Measurements from ENCODE around the gene KAT6B. TPM values are rescaled to one million over a fixed set of nuclear protein-coding genes. Genes with fewer than 3 reads are reported as not detected.

Gene KAT6B
- total RNA-seq, 4 donors from 2014 or later = 45.4 to 94.9 (median 62.9) TPM

DNA sequence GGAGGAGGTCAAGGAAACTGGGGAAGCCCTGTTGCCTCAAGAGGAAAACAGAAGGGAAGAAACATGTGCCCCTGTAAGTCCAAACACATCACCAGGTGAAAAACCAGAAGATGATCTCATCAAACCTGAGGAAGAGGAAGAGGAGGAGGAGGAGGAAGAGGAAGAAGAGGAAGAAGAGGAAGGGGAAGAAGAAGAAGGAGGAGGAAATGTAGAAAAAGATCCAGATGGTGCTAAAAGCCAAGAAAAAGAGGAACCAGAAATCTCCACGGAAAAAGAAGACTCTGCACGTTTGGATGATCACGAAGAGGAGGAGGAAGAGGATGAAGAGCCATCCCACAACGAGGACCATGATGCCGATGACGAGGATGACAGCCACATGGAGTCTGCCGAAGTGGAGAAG, 202.3 kb downstream of the KAT6B start:
- Histone ChIP-seq H3K36me3 (peaks cover 0 to 61% (median 0%) of the 10 kb centered on the region in 3 donors), H3K4me3 (no peak overlapping the region), H3K9me3 (no peaks in the 10 kb centered on the region), H3K4me1 (peaks cover 0 to 3% (median 0%) of the 10 kb centered on the region in 4 donors), H3K27ac (no peak overlapping the region), H3K27me3 (no peaks in the 10 kb centered on the region)
- no peak for TF ChIP-seq CTCF (IDR thresholded peaks at IDR 0.05)
- no peak for TF ChIP-seq POLR2A (IDR thresholded peaks at IDR 0.05)
- DNase-seq = no peak

DNA sequence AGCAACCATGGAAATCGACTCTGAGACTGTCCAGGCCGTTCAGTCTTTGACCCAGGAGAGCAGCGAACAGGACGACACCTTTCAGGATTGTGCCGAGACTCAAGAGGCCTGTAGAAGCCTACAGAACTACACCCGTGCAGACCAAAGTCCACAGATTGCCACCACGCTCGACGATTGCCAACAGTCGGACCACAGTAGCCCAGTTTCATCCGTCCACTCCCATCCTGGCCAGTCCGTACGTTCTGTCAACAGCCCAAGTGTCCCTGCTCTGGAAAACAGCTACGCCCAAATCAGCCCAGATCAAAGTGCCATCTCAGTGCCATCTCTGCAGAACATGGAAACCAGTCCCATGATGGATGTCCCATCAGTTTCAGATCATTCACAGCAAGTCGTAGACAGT, 203.0 kb downstream of the KAT6B start:
- H3K27me3 ChIP-seq = no peaks in the 10 kb centered on the region
- peaks cover 0 to 61% (median 0%) of the 10 kb centered on the region in 3 donors for H3K36me3 ChIP-seq
- peaks cover 0 to 3% (median 0%) of the 10 kb centered on the region in 4 donors for H3K4me1 ChIP-seq
- no peak for DNase-seq
- no peak overlapping the region for H3K4me3 ChIP-seq
- H3K9me3 ChIP-seq = no peaks in the 10 kb centered on the region
- TF ChIP-seq CTCF (IDR thresholded peaks at IDR 0.05) = no peak
- no peak for TF ChIP-seq POLR2A (IDR thresholded peaks at IDR 0.05)
- H3K27ac ChIP-seq = no peak overlapping the region

GRCh38 chr10:75029857-75030256, 203.5 kb downstream of the KAT6B start:
- Histone ChIP-seq H3K9me3 (no peaks in the 10 kb centered on the region), H3K27ac (no peak overlapping the region), H3K4me1 (peaks cover 0 to 3% (median 0%) of the 10 kb centered on the region in 4 donors), H3K36me3 (peaks cover 0 to 58% (median 0%) of the 10 kb centered on the region in 3 donors), H3K4me3 (no peak overlapping the region), H3K27me3 (no peaks in the 10 kb centered on the region)
- TF ChIP-seq CTCF (IDR thresholded peaks at IDR 0.05) = no peak
- no peak for TF ChIP-seq POLR2A (IDR thresholded peaks at IDR 0.05)
- DNase-seq = no peak

DNA sequence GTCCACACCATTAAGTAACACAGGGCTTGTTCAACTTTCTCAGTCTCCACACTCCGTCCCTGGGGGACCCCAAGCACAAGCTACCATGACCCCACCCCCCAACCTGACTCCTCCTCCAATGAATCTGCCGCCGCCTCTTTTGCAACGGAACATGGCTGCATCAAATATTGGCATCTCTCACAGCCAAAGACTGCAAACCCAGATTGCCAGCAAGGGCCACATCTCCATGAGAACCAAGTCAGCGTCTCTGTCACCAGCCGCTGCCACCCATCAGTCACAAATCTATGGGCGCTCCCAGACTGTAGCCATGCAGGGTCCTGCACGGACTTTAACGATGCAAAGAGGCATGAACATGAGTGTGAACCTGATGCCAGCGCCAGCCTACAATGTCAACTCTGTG, 204.0 kb downstream of the KAT6B start:
- no peak overlapping the region for H3K27ac ChIP-seq
- peaks cover 0 to 53% (median 0%) of the 10 kb centered on the region in 3 donors for H3K36me3 ChIP-seq
- H3K27me3 ChIP-seq = no peaks in the 10 kb centered on the region
- no peak overlapping the region for H3K4me3 ChIP-seq
- TF ChIP-seq CTCF (IDR thresholded peaks at IDR 0.05) (no peak), POLR2A (IDR thresholded peaks at IDR 0.05) (no peak)
- H3K9me3 ChIP-seq = no peaks in the 10 kb centered on the region
- H3K4me1 ChIP-seq = no peaks in the 10 kb centered on the region
- DNase-seq = no peak

GRCh38 chr10:75032119-75032518, 205.7 kb downstream of the KAT6B start:
- H3K36me3 ChIP-seq = peaks cover 0 to 35% (median 0%) of the 10 kb centered on the region in 3 donors
- H3K9me3 ChIP-seq = no peaks in the 10 kb centered on the region
- no peak for DNase-seq
- TF ChIP-seq CTCF (IDR thresholded peaks at IDR 0.05) (no peak), POLR2A (IDR thresholded peaks at IDR 0.05) (no peak)
- no peak overlapping the region for H3K4me3 ChIP-seq
- no peaks in the 10 kb centered on the region for H3K4me1 ChIP-seq
- no peak overlapping the region for H3K27ac ChIP-seq
- H3K27me3 ChIP-seq = no peaks in the 10 kb centered on the region

GRCh38 chr10:75032813-75033212, 206.4 kb downstream of the KAT6B start:
- Histone ChIP-seq H3K4me1 (no peaks in the 10 kb centered on the region), H3K9me3 (no peaks in the 10 kb centered on the region), H3K27me3 (no peaks in the 10 kb centered on the region), H3K36me3 (peaks cover 0 to 33% (median 0%) of the 10 kb centered on the region in 3 donors), H3K4me3 (no peak overlapping the region), H3K27ac (no peak overlapping the region)
- no peak for DNase-seq
- TF ChIP-seq CTCF (IDR thresholded peaks at IDR 0.05) = no peak
- no peak for TF ChIP-seq POLR2A (IDR thresholded peaks at IDR 0.05)
